NCI-H1105 treated with DMSO at 0.1 percent for 48 hours (cell line): ENCODE measurements around the gene MAK.
A peak's percentile ranks its signal among the peaks of the same experiment; 100 is the strongest.
"Not testable (repeated sequence)": the region's sequence is repeated elsewhere in the genome, so short reads cannot be mapped to it uniquely, and the experiment has no call there.

Experiments used
- DNase-seq: peaks from one replicate; lab custom pipeline; 2025; lab: John Stamatoyannopoulos, UW

MAK gene

DNA sequence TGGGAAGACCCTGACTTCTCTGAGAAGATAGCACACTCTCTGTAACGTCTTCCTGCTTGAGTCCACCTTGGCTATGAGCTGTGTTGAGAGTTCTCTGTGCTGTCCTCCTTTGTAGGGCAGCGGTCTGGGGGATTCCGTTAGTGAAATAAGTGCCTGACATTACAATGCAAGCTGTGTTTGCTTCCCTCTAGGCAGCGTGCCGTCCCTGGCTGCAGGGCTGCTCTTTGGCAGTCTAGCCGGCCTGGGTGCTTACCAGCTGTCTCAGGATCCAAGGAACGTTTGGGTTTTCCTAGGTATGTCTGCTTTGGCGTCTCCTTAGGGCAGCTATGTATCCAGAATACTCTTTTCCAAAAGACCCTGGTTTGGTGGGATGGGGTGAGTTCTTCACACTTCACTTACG is 112.6 kb downstream of the MAK start:
- DNase-seq = no peak

GRCh38 chr6:10725044-10725443 is 113.3 kb downstream of the MAK start:
- no peak for DNase-seq

GRCh38 chr6:10723567-10723881 is 114.8 kb downstream of the MAK start:
- no peak for DNase-seq

DNA sequence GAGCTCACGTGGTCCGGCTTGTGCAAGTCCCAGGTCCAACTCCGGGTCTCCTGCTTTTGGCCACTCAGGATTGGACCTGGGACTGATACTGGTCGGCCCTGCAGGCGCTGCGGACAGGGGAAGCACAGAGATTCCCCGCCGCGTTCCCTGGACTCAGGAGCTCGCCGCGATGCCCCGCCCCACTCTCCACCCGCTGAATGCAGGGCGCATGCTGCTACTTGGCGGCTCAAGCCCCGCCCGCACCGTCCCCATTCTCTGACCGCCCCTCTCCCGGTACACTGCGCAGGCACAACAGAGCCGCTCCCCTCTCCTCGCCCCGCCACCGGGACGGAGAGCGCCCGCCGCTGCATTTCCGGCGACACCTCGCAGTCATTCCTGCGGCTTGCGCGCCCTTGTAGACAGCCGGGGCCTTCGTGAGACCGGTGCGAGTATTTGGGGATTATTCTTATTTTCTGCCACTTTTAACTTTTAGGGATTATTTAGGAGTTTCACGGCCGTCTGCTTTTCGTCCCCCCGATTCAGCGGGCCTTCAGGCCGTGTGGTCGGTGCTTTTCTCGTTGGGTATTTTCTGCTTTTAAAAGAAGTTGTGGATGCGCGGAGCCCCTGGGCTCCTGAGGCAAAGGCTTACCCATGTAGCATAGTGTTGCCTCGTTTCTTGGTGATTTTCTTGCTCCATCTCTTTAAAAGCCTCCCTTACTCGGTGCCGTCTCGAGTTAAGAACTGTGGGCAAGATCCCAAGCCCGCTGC is 115.3 kb downstream of the MAK start, which contains the start of gene TMEM14C:
Gene TMEM14C (plus strand): TSS at position 251 of the 747 bp plus-strand sequence. CDS start 1,544 bp downstream, outside the sequence.
- peak; percentile 96 for DNase-seq

- peak; percentile 91 for DNase-seq
Measured at GRCh38 chr6:10722570-10722819, 115.8 kb downstream of the MAK start.

DNA sequence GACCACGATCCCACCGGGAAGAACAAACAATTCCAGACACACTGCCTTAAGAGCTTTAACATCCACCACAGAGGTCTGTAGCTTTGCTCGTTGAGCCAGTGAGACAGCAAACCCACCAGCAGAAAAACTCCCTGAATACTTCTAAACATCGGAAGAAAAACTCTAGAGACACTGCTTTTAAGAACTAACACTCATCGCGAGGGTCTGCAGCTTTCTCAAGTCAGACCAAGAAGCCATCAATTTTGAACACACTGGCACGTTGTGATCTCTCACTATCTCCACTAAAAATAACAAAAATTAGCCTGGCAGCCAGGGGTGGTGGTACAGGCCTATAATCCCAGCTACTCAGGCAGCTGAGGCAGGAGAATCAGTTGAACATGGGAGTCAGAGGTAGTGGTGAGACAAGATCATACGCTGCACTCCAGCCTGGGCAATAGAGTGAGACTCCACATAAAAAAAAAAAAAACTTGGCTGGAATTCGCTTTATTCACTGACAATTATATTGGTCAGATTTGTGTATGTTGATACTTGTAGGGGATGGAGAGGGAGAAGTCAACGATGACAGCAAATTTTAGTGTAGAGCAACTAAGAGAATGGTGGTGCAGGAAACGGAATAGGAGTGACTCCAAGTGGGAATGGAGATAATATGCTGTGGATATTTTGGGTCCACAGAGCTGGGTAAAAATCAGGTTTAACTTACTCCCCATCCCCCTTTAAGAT is 116.3 kb downstream of the MAK start:
- DNase-seq = no peak

DNA sequence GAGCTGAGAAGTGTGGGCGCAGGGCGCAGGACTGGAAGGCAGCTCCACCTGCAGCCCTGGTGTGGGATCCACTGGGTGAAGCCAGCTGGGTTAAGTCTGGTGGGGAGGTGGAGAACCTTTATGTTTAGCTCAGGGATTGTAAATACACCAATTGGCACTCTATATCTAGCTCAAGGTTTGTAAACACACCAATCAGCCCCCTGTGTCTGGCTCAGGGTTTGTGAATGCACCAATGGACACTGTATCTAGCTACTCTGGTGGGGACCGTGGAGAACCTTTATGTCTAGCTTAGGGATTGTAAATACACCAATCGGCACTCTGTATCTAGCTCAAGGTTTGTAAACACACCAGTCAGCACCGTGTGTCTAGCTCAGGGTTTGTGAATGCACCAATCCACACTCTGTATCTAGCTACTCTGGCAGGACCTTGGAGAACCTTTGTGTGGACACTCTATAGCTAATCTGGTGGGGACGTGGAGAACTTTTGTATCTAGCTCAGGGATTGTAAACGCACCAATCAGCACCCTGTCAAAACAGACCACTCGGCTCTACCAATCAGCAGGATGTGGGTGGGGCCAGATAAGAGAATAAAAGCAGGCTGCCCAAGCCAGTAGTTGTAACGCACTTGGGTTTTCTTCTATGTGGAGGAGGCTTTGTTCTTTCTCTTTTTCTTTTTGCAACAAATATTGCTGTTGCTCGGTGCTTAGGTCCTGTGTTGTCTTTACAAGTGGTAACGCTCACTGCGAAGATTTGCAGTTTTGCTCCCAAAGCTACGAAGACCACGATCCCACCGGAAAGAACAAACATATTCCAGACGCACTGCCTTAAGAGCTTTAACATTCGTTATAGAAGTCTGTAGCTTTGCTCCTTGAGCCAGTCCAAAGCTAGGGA is 117.1 kb downstream of the MAK start:
- DNase-seq = not testable (repeated sequence)

GRCh38 chr6:10720265-10720959 is 117.9 kb downstream of the MAK start:
- no peak for DNase-seq

DNA sequence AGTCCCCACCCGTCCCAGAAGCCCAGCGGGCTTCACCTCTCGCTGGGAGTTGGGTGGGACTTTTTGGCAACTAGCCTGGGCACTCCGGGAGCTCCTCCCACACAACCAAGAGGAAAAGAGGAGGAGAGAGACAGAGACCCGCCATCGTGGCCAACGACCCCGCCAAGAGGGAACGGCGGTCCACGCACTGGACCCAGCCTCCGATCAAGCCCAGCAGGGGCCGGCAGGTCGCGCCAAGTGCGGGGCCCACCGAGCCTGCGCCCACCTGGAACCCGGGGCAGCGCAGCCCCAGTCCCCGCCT is 118.4 kb downstream of the MAK start:
- no peak for DNase-seq

DNA sequence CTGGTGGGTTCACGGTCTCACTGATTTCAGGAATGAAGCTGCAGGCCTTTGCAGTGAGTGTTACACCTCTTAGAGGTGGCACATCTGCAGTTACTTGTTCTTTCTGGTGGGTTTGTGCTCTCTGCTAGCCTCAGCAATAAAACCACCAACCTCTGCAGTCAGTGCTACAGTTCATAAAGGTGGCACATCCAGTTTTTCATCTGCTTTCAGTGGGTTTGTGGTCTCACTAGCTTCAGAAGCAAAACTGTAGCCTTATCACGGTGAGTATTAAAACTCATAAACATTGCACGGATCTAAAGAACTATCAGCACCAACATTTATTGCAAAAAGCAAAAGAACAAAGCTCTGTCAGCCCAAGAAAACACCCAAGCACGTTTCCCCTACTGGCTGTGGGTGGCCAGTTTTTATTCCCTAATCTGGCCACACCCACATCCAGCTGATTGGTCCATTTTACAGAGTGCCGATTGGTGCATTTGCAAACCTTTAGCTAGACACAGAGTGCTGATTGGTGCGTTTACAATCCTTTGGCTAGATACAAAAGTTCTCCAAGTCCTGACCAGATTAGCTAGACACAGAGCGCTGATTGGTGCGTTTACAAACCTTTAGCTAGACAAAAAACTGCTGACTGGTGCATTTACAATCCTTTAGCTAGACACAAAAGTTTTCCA is 118.9 kb downstream of the MAK start:
- no peak for DNase-seq

- DNase-seq = no peak
Measured at GRCh38 chr6:10713962-10714361, 124.4 kb downstream of the MAK start.
